Esophagus squamous epithelium (tissue), 5 donors: Measurements from ENCODE around the gene SUPT3H. TPM values are rescaled to one million over a fixed set of nuclear protein-coding genes. Genes with fewer than 3 reads are reported as not detected.
"Not testable (repeated sequence)": the region's sequence is repeated elsewhere in the genome, so short reads cannot be mapped to it uniquely, and the experiment has no call there.

Experiments used
- DNase-seq: peaks from one replicate; lab custom pipeline; 2025; lab: John Stamatoyannopoulos, UW
- H3K27ac ChIP-seq, 4 donors: fragments of 200-600 bp; sonication (generic); one replicate each; pipeline ENCODE4 v1.5.1; 2016 to 2019; ENCODE audit warnings: mild to moderate bottlenecking in 1 of 4
- H3K27me3 ChIP-seq, 4 donors: fragments of 200-600 bp; sonication (generic); 1 replicate in 3 of 4; 2 replicates in 1 of 4; pipeline versions ENCODE4 v1.5.1 to v1.6.0; 2017 to 2021; ENCODE audit warnings: antibody characterized with exemption in 1 of 4
- H3K36me3 ChIP-seq, 3 donors: fragments of 200-600 bp; sonication (generic); one replicate each; pipeline ENCODE4 v1.5.1; 2016 to 2019
- H3K4me1 ChIP-seq, 3 donors: fragments of 200-600 bp; sonication (generic); one replicate each; pipeline ENCODE4 v1.5.1; 2017 to 2019
- H3K4me3 ChIP-seq, 4 donors: fragments of 200-600 bp; sonication (generic); 1 replicate in 3 of 4; 2 replicates in 1 of 4; pipeline ENCODE4 v1.5.1; 2016 to 2019; ENCODE audit warnings: mild to moderate bottlenecking in 2 of 4, moderate library complexity in 1 of 4
- H3K9me3 ChIP-seq, 3 donors: fragments of 200-600 bp; sonication (generic); one replicate each; pipeline ENCODE4 v1.5.1; 2016 to 2019
- POLR2A ChIP-seq, 4 donors: fragments of 450-650 bp; IDR thresholded peaks; one replicate each; pipeline ENCODE4 v1.6.1; 2017; ENCODE audit warnings: antibody characterized with exemption in 4 of 4, mild to moderate bottlenecking in 4 of 4, moderate library complexity in 3 of 4
- WGBS, 2 donors: methylation state at CpG; one replicate each; pipeline ENCODE4 v1.1.5; 2018; 5-methylcytosine and 5-hydroxymethylcytosine counted together
- intact Hi-C: fragments of 100-400 bp; cut with DNase I; formaldehyde crosslinking; loops from one replicate; pipeline ENCODE4 v1.15.0; 2022
- total RNA-seq, 4 donors: library from RNA; depleted of rRNA; stranded (reverse); fragments of >200 nt; gene quantifications; one replicate each; pipeline ENCODE4 v1.1.0, GENCODE V29; 2016
- TF ChIP-seq, protein P1 (sequence below), 6 experiments: fragments of 450-650 bp in 4 of 6; fragments of 200-600 bp in 2 of 6; sonication (generic) in 2 of 6; IDR thresholded peaks; one replicate each; pipeline ENCODE4 v1.5.1; 2016 to 2019; ENCODE audit warnings: antibody characterized with exemption in 6 of 6, mild to moderate bottlenecking in 4 of 6, moderate library complexity in 4 of 6
- donor health status: DM: yes; HTN: yes; CAD: no.

SUPT3H gene
- total RNA-seq, 4 donors from 2014 or later, result 3.6 to 10.9 (median 5.3) TPM

DNA sequence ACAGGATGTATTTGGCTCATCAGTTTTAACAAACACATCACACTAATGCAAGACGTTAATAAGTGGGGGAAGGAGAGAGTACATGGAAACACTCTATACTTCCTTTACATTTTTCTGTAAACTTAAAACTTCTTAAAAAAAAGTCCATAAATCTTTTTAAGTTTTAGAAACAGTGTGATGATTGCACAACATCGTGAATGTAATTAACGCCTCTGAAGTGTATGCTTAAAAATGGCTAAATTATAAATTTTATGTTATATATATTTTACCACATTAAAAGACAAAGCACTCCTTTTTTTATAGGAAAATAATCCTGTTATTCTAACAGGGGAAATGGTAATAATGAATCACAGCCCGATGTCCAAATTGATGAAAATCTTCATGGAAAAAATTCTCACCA, 193.7 kb downstream of the SUPT3H start:
- intact Hi-C loops, result no loop called here
- no peak for DNase-seq
- no peaks in the 10 kb centered on the region for H3K4me1 ChIP-seq
- H3K27ac ChIP-seq, result no peak overlapping the region
- WGBS, 2 donors, result 86 to 92% methylated on average over 4 of the region's 4 CpGs
- H3K4me3 ChIP-seq, result no peak overlapping the region
- no peaks in the 10 kb centered on the region for H3K27me3 ChIP-seq
- TF ChIP-seq POLR2A (IDR thresholded peaks at IDR 0.05), result no peak
- TF ChIP-seq, protein P1, sequence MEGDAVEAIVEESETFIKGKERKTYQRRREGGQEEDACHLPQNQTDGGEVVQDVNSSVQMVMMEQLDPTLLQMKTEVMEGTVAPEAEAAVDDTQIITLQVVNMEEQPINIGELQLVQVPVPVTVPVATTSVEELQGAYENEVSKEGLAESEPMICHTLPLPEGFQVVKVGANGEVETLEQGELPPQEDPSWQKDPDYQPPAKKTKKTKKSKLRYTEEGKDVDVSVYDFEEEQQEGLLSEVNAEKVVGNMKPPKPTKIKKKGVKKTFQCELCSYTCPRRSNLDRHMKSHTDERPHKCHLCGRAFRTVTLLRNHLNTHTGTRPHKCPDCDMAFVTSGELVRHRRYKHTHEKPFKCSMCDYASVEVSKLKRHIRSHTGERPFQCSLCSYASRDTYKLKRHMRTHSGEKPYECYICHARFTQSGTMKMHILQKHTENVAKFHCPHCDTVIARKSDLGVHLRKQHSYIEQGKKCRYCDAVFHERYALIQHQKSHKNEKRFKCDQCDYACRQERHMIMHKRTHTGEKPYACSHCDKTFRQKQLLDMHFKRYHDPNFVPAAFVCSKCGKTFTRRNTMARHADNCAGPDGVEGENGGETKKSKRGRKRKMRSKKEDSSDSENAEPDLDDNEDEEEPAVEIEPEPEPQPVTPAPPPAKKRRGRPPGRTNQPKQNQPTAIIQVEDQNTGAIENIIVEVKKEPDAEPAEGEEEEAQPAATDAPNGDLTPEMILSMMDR (IDR thresholded peaks at IDR 0.05), result no peak
- H3K36me3 ChIP-seq, result no peaks in the 10 kb centered on the region
- no peaks in the 10 kb centered on the region for H3K9me3 ChIP-seq

DNA sequence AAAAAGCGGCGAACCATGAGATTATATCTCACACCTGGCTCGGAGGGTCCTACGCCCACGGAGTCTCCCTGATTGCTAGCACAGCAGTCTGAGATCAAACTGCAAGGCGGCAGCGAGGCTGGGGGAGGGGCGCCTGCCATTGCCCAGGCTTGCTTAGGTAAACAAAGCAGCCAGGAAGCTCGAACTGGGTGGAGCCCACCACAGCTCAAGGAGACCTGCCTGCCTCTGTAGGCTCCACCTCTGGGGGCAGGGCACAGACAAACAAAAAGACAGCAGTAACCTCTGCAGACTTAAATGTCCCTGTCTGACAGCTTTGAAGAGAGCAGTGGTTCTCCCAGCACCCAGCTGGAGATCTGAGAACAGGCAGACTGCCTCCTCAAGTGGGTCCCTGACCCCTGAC, 201.4 kb downstream of the SUPT3H start:
- DNase-seq, H3K27ac ChIP-seq, H3K9me3 ChIP-seq, H3K36me3 ChIP-seq, H3K4me3 ChIP-seq, H3K27me3 ChIP-seq, intact Hi-C loops, H3K4me1 ChIP-seq: not testable (repeated sequence)
- WGBS, 2 donors, result no CpG with 5 or more reads among the region's 9 CpGs

DNA sequence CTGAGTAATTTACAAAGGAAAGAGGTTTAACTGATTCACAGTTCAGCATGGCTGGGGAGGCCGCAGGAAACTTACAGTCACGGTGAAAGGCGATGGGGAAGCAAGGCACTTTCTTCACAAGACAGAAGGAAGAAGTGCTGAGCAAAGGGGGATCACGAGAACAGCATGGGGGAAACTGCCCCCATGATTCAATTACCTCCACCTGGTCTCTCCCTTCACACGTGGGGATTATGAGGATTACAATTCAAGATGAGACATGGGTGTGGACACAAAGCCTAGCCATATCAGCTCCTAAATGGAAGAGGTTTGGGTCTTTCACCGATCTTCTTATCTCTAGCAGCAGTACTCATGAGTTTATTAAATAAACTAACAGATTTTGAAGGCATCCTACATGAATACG, 202.5 kb downstream of the SUPT3H start:
- Histone ChIP-seq H3K4me1 (no peaks in the 10 kb centered on the region), H3K9me3 (no peaks in the 10 kb centered on the region), H3K27me3 (no peaks in the 10 kb centered on the region), H3K36me3 (no peaks in the 10 kb centered on the region), H3K27ac (no peak overlapping the region), H3K4me3 (no peak overlapping the region)
- intact Hi-C loops, result no loop called here
- no peak for TF ChIP-seq POLR2A (IDR thresholded peaks at IDR 0.05)
- TF ChIP-seq, protein P1 (IDR thresholded peaks at IDR 0.05), result no peak
- DNase-seq, result no peak
- WGBS, 2 donors, result 64 to 80% methylated on average over 6 to 7 of the region's 7 CpGs

DNA sequence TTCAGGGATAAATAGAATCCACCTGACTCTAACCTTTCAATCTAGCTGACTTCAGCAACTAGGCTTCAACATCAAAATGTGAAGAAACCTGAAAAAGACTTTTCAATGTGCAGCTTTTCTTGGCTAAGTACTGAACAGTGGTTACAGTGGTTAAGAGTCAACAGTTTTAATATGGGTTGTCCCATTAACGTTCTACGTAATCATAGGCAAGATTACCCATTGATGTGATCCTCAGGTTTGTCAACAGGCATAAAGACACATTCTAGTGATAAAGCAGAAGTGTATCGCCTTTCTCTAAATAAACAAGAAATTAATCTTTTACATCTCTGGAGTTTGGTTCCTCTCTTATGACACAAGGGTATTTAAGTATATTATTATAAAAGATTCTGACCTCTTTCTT, 203.7 kb downstream of the SUPT3H start:
- intact Hi-C loops, result no loop called here
- no peaks in the 10 kb centered on the region for H3K27me3 ChIP-seq
- no peak for DNase-seq
- H3K36me3 ChIP-seq, result no peaks in the 10 kb centered on the region
- H3K27ac ChIP-seq, result no peak overlapping the region
- H3K4me3 ChIP-seq, result no peak overlapping the region
- 49 to 91% methylated on average over 3 of the region's 3 CpGs for WGBS, 2 donors
- H3K9me3 ChIP-seq, result no peaks in the 10 kb centered on the region
- no peak for TF ChIP-seq POLR2A (IDR thresholded peaks at IDR 0.05)
- TF ChIP-seq, protein P1 (IDR thresholded peaks at IDR 0.05), result no peak
- H3K4me1 ChIP-seq, result no peaks in the 10 kb centered on the region

DNA sequence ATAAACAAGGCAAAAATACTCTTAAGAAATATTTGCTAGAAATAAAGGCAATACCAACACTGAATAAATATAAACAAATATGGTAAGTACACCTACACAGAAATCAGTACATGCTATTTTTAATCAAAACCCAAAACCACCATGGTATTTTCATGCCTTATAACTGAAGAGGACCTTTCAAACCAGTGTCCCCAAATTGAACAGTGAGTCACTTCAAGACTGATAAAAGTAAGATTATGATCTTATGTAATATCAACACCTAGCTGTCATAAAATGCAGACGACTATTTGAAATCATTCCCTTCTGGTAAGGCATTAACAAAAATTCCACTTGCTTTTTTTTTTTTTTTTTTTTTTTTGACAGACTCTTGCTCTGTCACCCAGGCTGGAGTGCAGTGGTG, 206.4 kb downstream of the SUPT3H start:
- 52 to 58% methylated on average over 1 of the region's 1 CpG for WGBS, 2 donors
- no peaks in the 10 kb centered on the region for H3K9me3 ChIP-seq
- H3K27me3 ChIP-seq, result no peaks in the 10 kb centered on the region
- TF ChIP-seq POLR2A (IDR thresholded peaks at IDR 0.05), result no peak
- H3K4me3 ChIP-seq, result no peak overlapping the region
- H3K4me1 ChIP-seq, result no peaks in the 10 kb centered on the region
- H3K27ac ChIP-seq, result no peak overlapping the region
- DNase-seq, result no peak
- intact Hi-C loops, result no loop called here
- H3K36me3 ChIP-seq, result no peaks in the 10 kb centered on the region

DNA sequence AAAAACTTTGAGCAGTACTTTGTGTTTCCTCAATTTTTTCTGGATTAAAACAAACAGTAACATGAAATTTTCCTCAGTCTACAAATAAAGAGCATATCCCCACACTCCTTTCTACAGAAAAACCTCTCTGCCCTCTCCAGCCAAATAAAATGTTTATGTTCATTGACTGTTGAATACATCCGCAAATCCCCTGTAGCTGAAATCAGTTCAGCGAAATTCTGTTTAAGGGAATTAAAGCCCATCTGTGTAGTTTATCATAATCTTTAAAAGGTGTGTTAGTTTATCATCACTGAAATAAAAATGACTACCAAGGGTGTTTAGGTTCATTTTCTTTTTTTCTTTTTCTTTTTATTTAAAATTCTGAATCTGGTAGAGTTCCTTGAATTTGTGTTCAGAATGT, 207.4 kb downstream of the SUPT3H start:
- 81 to 89% methylated on average over 2 of the region's 2 CpGs for WGBS, 2 donors
- Histone ChIP-seq H3K36me3 (no peaks in the 10 kb centered on the region), H3K27me3 (no peaks in the 10 kb centered on the region), H3K4me1 (no peaks in the 10 kb centered on the region), H3K4me3 (no peak overlapping the region), H3K27ac (no peak overlapping the region), H3K9me3 (no peaks in the 10 kb centered on the region)
- DNase-seq, result no peak
- TF ChIP-seq, protein P1 (IDR thresholded peaks at IDR 0.05), result no peak
- no peak for TF ChIP-seq POLR2A (IDR thresholded peaks at IDR 0.05)
- intact Hi-C loops, result no loop called here
